K562 (cell line): ENCODE measurements around the gene SLPI. TPM values are rescaled to one million over a fixed set of nuclear protein-coding genes. Genes with fewer than 3 reads are reported as not detected.

Experiments
- ATAC-seq: fragments of 200-7000 bp; cut with Tn5 transposase; 3 replicates; pipeline ENCODE4 v1.9.1; 2020; ENCODE audit warnings: moderate library complexity
- BruUV-seq: library from RNA; stranded (reverse); fragments of 400-500 nt; replicated peaks from 2 replicates; lab custom pipeline; 2021; lab: Mats Ljungman, UMichigan
- CTCF ChIA-PET: fragments of 300-600 bp; formaldehyde crosslinking; extraction: SDS; loops from one replicate; lab custom pipeline; 2021; ENCODE audit warnings: low intra/inter-chr PET ratio; lab: Yijun Ruan, JAX
- POLR2A ChIA-PET: fragments of 300-600, 350-650 bp; sonication (Branson Sonifier 250); formaldehyde crosslinking; extraction: SDS; loops from one replicate; lab custom pipeline; 2021; ENCODE audit warnings: antibody characterized with exemption, inconsistent platforms; lab: Yijun Ruan, JAX
- DNase-seq, 4 experiments: peaks; one replicate each; pipeline versions ENCODE4 v3.0.0 to v3.0.0-alpha.2; 2011 to 2018; ENCODE audit warnings: low spot score in 3 of 4, mixed read lengths in 3 of 4; ENCODE audit errors: extremely low read depth in 1 of 4
- FAIRE-seq: peaks from 2 replicates; lab custom pipeline; 2011; peaks lifted over from hg19 to GRCh38; lab: Jason Lieb, UNC
- H2AFZ ChIP-seq: 2 replicates; pipeline ENCODE4 v1.6.0; 2011; ENCODE audit warnings: low read depth, low read length, control low read depth, inconsistent platforms
- H3K27ac ChIP-seq: fragments of 200-600 bp; 3 replicates; pipeline ENCODE4 v1.8.0; 2011; ENCODE audit warnings: low read depth, mild to moderate bottlenecking, control low read depth, inconsistent platforms, low read length, moderate library complexity, mixed read lengths; ENCODE audit errors: extremely low read depth
- H3K27me3 ChIP-seq, 2 experiments: fragments of 300-600 bp in 1 of 2; 2 replicates in 1 of 2; 3 replicates in 1 of 2; pipeline versions ENCODE4 v1.6.0 to v1.8.0; 2011; ENCODE audit warnings: inconsistent platforms in 2 of 2, low read length in 2 of 2, mild to moderate bottlenecking in 1 of 2, mixed read lengths in 1 of 2, moderate library complexity in 1 of 2; ENCODE audit not compliant: control insufficient read depth in 2 of 2, insufficient read depth in 2 of 2
- H3K36me3 ChIP-seq: fragments of 300-600 bp; 3 replicates; pipeline ENCODE4 v1.8.0; 2011; ENCODE audit warnings: mild to moderate bottlenecking, low read length, inconsistent platforms; ENCODE audit not compliant: control insufficient read depth, insufficient read depth
- H3K4me1 ChIP-seq, 2 experiments: fragments of 200-600 bp in 1 of 2; replicated peaks in 1 of 2; 2 replicates in 1 of 2; 3 replicates in 1 of 2; pipeline versions ENCODE4 v1.5.1 to v1.8.0; 2011; ENCODE audit warnings: inconsistent platforms in 2 of 2, low read length in 2 of 2, mild to moderate bottlenecking in 1 of 2, mixed read lengths in 1 of 2, moderate library complexity in 1 of 2; ENCODE audit not compliant: control insufficient read depth in 2 of 2, insufficient read depth in 2 of 2
- H3K4me2 ChIP-seq: 2 replicates; pipeline ENCODE4 v1.6.1; 2011; ENCODE audit warnings: low read length, control low read depth, inconsistent platforms, mixed read lengths; ENCODE audit not compliant: insufficient read depth
- H3K4me3 ChIP-seq: fragments of 200-600 bp; sonication (generic), shearing (Covaris generic); 2 replicates; pipeline ENCODE4 v1.5.1; 2016; ENCODE audit warnings: control low read depth, inconsistent platforms
- H3K79me2 ChIP-seq: fragments of 200-600 bp; 3 replicates; pipeline ENCODE4 v1.8.0; 2011; ENCODE audit warnings: low read length, inconsistent platforms; ENCODE audit not compliant: control insufficient read depth, insufficient read depth
- H3K9ac ChIP-seq, 2 experiments: 2 replicates each; pipeline versions ENCODE4 v1.6.0 to v1.6.1; 2011; ENCODE audit warnings: low read depth in 2 of 2, low read length in 2 of 2, control low read depth in 1 of 2, inconsistent platforms in 1 of 2, mild to moderate bottlenecking in 1 of 2, mixed read lengths in 1 of 2; ENCODE audit not compliant: insufficient read depth in 1 of 2
- H3K9me1 ChIP-seq: one replicate; pipeline ENCODE4 v1.6.0; 2011; ENCODE audit warnings: inconsistent platforms, mild to moderate bottlenecking, low read length, moderate library complexity; ENCODE audit not compliant: control insufficient read depth, insufficient read depth
- H3K9me3 ChIP-seq: replicated peaks from 2 replicates; pipeline ENCODE4 v1.5.1; 2011; ENCODE audit warnings: low read depth, low read length, inconsistent platforms; ENCODE audit not compliant: control insufficient read depth, insufficient read depth
- H4K20me1 ChIP-seq: replicated peaks from 2 replicates; pipeline ENCODE4 v1.6.1; 2011; ENCODE audit warnings: low read length, inconsistent platforms, mixed read lengths; ENCODE audit not compliant: control insufficient read depth, insufficient read depth
- CLOCK ChIP-seq: fragments of 250-450 bp; sonication (Bioruptor Pico); IDR thresholded peaks from 2 replicates; pipeline ENCODE4 v1.4.0; 2020; ENCODE audit warnings: mild to moderate bottlenecking, moderate library complexity, borderline replicate concordance
- DIDO1 ChIP-seq: fragments of 450-650 bp; IDR thresholded peaks from 2 replicates; pipeline ENCODE4 v1.6.1; 2016; ENCODE audit warnings: low read depth, missing biosample characterization, missing genetic modification characterization
- KDM2B ChIP-seq: fragments of 250-450 bp; sonication (Bioruptor Pico); IDR thresholded peaks from 2 replicates; pipeline ENCODE4 v1.8.0; 2021; ENCODE audit warnings: mild to moderate bottlenecking, moderate library complexity
- LEF1 ChIP-seq: fragments of 450-650 bp; IDR thresholded peaks from 2 replicates; pipeline ENCODE4 v1.6.1; 2016; ENCODE audit warnings: mild to moderate bottlenecking
- MBD2 ChIP-seq: sonication (generic); IDR thresholded peaks from 2 replicates; pipeline ENCODE4 v1.6.1; 2016; ENCODE audit warnings: low read depth, borderline replicate concordance
- ZBTB40 ChIP-seq, 2 experiments: fragments of 450-650 bp in 1 of 2; sonication (generic) in 1 of 2; formaldehyde crosslinking in 1 of 2; IDR thresholded peaks; 2 replicates each; pipeline versions ENCODE4 v1.7.1 to v1.9.0; 2016 to 2022; ENCODE audit warnings: inconsistent platforms in 1 of 2, mild to moderate bottlenecking in 1 of 2, missing genetic modification reagents in 1 of 2
- ZNF239 ChIP-seq: fragments of 250-450 bp; sonication (Bioruptor Pico); IDR thresholded peaks from 2 replicates; pipeline ENCODE4 v1.4.0; 2020; ENCODE audit warnings: mild to moderate bottlenecking
- ZNF274 ChIP-seq: IDR thresholded peaks from 2 replicates; pipeline ENCODE4 v1.6.1; 2011; ENCODE audit warnings: low read depth, mild to moderate bottlenecking, low read length, moderate library complexity, borderline replicate concordance
- WGBS: fragments of 100-300 bp; shearing (Covaris generic); methylation state at CpG from one replicate; pipeline ENCODE4 v1.1.6; 2016; ENCODE audit warnings: low coverage, mixed read lengths; ENCODE audit not compliant: insufficient coverage; ENCODE audit errors: missing lambda C conversion rate; 5-methylcytosine and 5-hydroxymethylcytosine counted together
- in situ Hi-C: fragments of 300-500 bp; cut with MboI; formaldehyde crosslinking; loops from 4 replicates; pipeline ENCODE4 v1.15.0; 2018; ENCODE audit warnings: inconsistent platforms, mixed read lengths
- intact Hi-C: fragments of 100-400 bp; cut with micrococcal nuclease; formaldehyde crosslinking; loops from 2 replicates; pipeline ENCODE4 v1.14.2; 2022
- polyA plus RNA-seq, 8 experiments: library from polyadenylated mRNA; depleted of rRNA in 4 of 8; stranded (reverse) in 5 of 8; unstranded in 3 of 8; fragments of >200 nt; fragmentation: Nextera tagmentation in 2 of 8; fragmentation: Illumina TruSeq in 1 of 8; extraction: Ambion mirVana in 2 of 8; extraction: Trizol in 1 of 8; gene quantifications; 2 replicates each; pipeline versions ENCODE4 v1.2.1 to v1.2.3, GENCODE V29; 2011 to 2014; ENCODE audit warnings: inconsistent platforms in 1 of 8, missing spikeins in 1 of 8
- total RNA-seq, 7 experiments: library from RNA; depleted of rRNA in 6 of 7; stranded (reverse); fragments of >200 nt in 6 of 7; fragmentation: Illumina TruSeq in 2 of 7; extraction: Trizol in 2 of 7; gene quantifications; 2 replicates each; pipeline versions ENCODE4 v1.2.1 to v1.2.3, GENCODE V29; 2011 to 2021; ENCODE audit warnings: low replicate concordance in 1 of 7

The SLPI gene
- total and polyA plus RNA-seq, 9 of the 15 experiments (the other 6 are each of a cell fraction or from before 2014, with no cell fraction given), result 0.78 TPM; not detected in 8

- TF ChIP-seq ZNF274, result no peak
- no peak for TF ChIP-seq DIDO1 (tag)
- TF ChIP-seq KDM2B (CRISPR knock-in tag), result no peak
These were observed 12.6 kb upstream of the SLPI start (continued) for GRCh38 chr20:45266977-45267376.

- CTCF ChIA-PET, result no interaction called here
- no peak for DNase-seq
- no peaks in the 10 kb centered on the region for H3K9me1 ChIP-seq
- H2AFZ ChIP-seq, result no peak overlapping the region
- H3K36me3 ChIP-seq, result no peaks in the 10 kb centered on the region
- FAIRE-seq, result no peak
- no peak for ATAC-seq
- no peak overlapping the region for H3K4me2 ChIP-seq
- no peak overlapping the region for H3K4me3 ChIP-seq
- H4K20me1 ChIP-seq, result no peaks in the 10 kb centered on the region; the same call in 1 of the 2 replicates
- POLR2A ChIA-PET, result no interaction called here
- no peaks in the 10 kb centered on the region for H3K9me3 ChIP-seq
- H3K9ac ChIP-seq, result no peak overlapping the region
- no peaks in the 10 kb centered on the region for H3K4me1 ChIP-seq
- in situ Hi-C loops (no loop called here), intact Hi-C loops (no loop called here)
- WGBS, result 0% methylated on average over 3 of the region's 3 CpGs
- H3K79me2 ChIP-seq, result no peaks in the 10 kb centered on the region
- no TSS peak for BruUV-seq
- peaks cover under 1 to 6% of the 10 kb centered on the region in 2 experiments; a peak in 4 of 5 replicates for H3K27me3 ChIP-seq
- H3K27ac ChIP-seq, result no peak overlapping the region
- TF ChIP-seq MBD2, result no peak
- TF ChIP-seq ZBTB40 (IDR thresholded peaks at IDR 0.05), result no peak
- no peak for TF ChIP-seq ZBTB40 (CRISPR knock-in tag; IDR thresholded peaks at IDR 0.05)
- no peak for TF ChIP-seq LEF1
- no peak for TF ChIP-seq ZNF239 (CRISPR knock-in tag)
- TF ChIP-seq CLOCK (CRISPR knock-in tag), result no peak
These were observed 9.3 kb upstream of the SLPI start for GRCh38 chr20:45263556-45264266.
